ENCODE measurements around the gene RFT1.

The RFT1 gene

DNA sequence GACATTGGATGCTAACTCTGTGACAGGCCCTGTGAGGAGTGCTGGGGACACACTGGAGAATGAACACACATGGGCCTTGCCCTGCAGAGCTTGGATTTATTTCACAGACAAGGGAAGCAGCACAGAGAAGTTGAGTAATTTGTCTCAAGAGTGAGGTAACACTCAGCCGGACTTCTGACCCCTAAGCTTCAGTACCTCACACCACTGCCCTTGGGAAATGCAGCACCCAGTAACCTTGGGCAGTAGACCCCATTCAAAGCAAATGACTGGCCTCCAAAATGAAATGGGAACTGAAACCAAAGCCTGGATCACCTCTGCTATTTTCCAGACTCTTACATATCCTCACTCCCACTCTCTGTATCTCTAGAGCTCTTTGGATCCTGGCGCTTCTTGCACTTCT, 37.3 kb downstream of the RFT1 start:
- no peak for DNase-seq

DNA sequence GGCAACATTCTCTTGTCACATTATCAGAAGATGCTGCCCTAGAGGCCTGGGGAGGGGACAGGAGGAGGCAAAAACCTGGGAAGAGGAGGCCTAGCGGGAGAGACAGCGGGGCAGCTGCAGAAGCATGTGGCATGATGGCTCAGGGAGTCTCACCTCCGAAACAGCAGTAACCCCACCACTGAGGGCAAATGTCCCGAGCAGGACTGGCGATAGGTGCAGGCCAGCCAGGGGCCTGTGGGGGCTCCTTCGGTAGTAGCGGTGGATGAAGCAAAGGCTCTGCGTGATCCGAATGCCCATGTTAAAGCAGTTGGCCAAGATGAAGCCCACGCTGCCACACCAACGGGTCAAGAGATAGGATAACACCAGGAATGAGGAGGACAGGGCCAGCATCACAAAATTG, 38.0 kb downstream of the RFT1 start:
- no peak for DNase-seq

DNA sequence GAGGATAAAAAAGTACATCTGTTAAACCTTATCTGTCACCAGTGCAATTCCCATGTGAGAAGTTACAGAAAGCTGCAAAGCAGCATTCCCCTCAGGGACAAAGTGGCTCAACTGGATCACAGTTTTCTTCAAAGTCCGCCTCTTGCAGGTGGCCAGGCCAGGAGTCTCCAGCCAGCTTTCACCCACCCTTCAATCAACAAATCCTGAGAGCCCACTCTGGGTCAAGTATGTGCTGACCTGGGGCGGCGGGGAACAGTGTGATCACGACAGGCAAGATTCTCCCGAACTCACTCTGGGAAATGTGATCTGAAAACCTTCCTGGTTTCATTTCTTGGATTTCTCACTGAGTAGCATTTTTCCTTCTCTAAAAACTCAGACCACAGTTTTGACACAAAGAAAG, 39.2 kb downstream of the RFT1 start:
- DNase-seq, result no peak

DNA sequence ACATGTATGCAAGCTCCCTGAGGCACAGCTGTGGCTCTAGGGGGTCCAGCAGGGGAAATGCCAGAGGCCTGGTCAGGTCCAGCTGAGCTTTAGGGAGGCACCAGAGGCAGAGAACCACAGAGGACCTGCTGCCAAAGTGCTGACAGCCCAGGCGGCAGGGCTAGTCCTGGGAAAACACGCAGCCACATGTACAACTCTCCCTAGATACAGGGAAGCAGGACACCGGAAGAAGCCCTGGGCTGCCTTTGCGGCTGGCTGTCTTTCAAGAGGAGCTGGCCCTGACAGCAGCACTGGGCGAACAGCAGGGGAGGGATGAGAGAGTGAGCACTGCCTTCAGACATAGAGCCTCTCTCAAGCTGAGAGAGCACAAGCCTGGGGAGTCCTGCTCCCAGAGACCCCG, 40.7 kb downstream of the RFT1 start:
- peak in 7 of 58 donors; percentile 5 to 49 (median 26) for DNase-seq

DNA sequence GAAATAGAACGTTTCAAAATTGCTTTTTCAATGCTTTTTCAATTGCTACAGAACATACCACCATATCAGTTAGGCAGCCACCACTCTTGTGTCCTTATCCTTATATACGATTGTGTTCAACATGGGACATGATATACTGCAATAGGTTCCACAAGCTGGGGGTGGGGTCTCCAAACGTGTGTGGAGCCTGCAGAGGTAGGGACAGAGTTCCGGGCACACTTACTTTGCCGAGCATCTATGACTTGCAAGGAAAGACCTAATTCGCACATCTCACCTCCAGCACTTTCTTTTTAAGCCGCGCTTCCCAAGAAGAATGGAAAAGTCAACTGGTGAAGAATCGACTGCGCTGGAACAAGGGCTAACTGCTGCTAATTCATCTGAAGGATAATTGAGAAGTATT, 44.8 kb downstream of the RFT1 start:
- no peak for DNase-seq

DNA sequence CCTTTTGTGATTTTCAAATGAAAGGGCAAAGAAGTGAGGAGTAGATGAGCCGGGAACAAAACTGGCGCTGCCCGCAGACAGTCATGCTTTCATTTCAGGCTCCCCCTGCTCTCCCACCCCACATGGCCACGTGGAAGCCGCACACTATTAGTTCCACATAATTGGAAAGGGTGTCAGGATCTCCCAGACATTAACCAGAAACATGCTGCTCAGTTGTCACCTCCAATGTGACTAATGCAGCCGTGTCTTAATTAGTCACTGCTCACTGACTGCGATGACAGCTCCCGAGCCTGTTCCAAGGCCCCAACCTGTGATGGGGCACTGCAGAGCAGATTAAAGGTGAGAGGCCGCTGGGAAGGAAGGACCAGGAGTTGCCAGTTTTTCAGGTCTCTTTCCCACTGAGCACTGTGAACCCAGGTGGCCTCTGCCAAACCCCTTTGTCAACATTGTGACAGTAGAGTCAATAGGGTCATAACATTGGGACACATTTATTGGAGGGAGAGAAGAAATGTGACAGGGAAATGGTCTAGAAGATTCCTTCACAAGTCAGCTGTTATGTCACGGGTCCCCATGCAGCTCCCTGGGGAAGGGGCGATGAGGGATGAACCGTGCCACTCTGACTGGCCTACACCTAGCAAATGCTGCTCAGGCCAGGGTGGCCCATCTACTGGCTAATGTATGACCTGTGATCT, 45.8 kb downstream of the RFT1 start:
- peak in 12 of 58 donors; percentile 7 to 44 (median 19) for DNase-seq

DNA sequence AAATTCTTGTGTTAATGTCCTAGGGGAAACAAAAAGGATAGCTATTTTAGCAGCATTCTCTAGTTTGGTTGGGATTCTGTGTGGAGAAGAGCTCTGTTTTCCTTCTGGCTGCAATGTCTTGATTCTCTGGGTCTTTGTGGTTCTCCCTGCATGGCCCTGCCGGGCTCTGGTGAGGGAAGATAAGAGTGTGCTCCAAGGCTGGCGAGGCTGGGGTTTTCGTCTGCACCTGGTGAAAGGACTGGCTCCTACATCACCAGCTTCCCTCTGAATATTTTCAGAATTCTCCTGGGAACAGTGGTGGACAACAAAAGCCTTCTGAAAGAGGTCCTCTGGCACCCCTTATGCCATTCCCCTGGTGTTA, 46.3 kb downstream of the RFT1 start:
- no peak for DNase-seq

DNA sequence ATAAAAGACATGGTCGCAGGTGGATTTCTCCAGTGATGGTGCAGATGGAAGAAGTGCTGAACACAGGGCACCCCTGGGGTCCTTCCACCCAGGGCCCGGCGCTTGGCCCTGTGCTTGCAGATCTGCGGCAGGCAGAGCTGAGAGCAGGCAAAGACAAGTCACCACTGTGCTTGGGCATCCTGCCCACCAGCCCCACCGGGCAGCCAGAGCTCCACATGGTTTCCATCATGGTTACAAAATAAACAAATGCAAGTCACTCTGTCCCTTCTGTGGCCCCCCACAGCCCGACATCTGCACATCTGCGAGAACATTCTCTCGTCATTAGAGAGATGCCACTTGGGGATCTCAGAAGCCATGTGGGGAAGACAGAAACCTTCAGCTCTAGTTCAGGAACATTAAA, 46.7 kb downstream of the RFT1 start:
- DNase-seq, result peak in 13 of 58 donors; percentile 7 to 47 (median 13)

DNA sequence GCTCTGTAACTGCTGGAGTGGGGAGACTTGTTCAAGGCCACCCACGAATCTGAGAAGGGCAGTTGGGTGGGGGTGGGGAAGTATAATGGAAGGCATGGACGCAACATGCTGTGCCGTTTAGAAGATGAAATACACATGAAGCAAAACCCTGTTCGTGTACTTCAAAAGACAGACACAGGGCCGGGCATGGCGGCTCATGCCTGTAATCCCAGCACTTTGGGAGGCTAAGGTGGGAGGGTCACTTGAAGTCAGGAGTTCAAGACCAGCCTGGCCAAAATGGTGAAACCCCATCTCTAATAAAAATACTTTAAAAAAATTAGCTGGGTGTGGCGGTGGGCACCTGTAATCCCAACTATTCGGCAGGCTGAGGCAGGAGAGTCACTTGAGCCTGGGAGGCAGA, 47.5 kb downstream of the RFT1 start:
- no peak for DNase-seq

DNA sequence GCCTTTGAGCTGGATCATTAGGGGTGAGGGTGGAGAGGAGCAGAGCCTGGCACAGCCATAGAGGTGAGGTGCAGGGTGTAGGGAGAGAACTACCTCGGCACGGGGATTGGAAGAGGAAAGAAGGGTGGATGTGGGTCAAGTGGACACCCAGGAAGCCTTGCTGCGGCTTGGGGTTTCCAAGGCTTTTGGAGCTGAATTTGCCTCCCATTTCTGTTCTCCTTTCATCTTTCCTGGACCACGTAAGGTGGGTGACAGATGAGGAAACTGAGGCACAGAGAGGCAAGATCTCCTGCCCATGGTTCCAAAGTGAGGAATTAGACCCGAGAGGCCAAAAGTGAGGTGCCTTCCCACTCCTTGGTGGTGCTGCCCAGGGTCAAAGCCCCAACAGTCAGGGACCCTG, 48.9 kb downstream of the RFT1 start:
- DNase-seq, result no peak

DNA sequence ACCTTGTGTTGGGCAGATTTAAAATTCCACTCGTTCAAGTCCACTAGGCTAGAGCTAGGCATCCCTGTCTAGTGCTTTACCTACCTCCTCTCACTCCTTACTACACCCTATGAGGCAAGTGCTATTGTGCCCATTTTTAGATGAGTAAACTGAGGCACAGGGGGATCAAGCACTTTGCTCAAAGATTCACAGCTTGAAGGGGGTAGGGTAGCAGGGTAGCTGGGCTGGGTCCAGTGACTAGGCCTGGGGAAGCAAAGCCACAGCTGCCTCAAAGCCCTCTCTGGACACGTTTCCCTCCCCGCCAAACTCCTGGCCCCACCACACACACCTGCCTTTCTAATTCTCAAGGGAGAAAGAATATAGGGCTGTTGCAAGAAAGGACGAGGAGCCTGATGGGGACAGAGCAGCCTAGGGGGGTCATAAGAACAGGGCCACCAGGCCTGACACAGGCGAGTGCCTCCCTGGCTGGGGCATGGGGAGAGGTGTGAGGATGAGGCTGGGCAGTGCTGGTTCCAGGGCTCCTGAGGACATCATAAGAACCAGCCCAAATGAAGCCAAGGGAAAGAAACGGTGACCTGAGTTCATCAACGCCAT, 49.5 kb downstream of the RFT1 start:
- DNase-seq, result no peak

DNA sequence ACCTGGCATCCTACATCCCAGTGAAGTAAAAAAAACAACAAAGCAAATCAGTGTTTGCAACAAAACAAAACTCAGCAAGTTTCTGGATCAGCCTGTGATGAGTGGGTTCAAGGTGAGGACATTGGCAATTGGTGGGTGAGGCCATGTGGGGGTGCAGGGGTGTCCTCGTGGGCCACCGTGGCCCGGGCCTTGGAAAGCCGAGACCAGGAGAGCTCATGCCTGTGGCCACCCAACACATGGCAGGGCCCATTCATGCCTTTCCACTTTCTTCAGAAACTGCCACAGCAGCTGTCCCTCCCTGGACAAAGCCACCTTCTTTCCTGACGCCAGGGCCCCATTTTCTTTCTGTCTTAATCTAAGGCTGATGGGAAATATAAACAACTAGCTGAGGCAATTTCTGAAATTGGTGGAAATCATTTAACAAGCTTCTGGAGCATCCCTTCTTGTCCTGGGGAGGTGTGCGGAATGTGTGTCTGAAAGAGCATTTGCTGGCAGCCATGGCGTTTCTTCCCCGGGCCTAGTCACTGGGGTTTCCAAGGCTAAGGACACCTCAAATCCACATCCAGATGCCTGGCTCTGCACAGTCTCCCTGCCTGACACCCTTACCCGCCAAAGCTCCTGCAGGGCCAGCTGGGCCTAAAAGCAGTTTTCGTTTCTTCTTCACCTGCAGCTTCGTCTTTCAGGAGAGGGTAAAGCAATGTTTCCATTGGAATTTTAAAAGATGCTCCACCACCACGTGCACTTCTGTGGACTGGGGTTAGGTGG, 50.3 kb downstream of the RFT1 start:
- DNase-seq, result no peak

DNA sequence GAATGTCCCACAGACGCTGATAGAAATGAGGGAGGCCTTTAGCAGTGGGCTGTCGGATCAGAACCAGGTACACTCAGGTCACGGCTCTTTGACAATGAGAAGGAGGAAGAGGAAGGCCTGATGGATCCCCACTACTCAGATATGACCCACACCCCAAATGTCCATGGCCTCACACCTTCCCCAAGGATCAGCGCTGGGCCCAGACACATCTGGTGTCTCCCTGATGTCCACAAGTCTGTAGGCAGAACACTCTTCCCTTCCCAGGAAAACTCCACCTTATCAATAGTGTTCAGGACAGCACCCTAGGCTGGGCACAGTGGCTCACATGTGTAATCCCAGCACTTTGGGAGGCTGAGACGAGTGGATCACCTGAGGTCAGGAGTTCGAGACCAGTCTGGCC, 51.1 kb downstream of the RFT1 start:
- no peak for DNase-seq

DNA sequence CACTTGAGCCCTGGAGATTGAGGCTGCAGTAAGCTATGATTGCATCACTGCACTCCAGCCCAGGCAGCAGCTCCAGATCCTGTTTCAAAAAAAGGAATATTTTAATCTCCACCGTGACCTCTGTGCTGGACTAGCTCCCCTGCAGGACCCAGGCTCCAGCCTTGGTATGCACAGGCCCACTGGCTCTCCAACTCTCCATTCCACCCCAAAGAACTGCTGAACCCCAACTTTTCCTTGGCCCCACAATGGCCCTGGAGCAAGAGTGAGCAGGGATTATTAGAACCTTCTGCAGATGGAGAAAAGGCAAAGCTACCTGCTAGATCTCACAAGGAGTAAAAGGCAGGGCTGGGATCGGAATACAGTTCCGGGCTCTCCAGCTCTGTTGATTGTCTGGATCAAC, 51.6 kb downstream of the RFT1 start:
- no peak for DNase-seq

DNA sequence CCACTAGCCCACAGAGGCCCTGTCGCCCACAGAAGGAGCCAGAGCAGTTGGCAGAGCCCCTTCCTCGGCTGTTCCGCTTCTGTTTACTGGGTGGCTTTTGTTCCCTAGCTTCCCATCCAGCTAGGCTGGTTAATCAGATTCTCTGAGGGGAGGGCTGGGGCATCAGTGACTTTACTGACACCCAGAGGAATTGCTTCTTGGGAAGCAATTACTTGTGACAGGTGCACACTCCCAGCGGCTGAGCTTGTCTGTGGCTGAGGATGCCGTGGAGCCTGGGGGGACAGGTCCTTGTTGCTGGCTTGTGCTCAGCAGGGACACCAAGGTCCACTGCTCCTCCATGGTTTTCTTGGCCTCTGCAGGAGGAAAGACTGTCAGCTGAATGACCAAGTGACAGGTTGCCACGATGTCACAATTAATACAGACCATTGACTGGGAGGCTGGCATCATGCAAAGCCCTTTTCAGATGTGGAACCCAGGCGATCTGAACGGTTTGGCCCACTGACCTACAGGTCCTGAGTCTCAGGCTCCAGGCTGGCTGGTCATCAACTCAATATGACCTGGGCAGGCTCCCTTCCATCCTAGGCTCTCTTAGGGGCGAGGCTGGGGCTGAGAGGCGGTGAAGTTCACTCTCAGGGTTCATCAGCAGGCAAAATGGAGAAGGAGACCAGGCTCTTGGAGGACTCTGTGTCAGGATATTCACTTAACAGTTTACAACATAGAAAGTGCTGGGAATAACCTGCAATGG, 52.6 kb downstream of the RFT1 start:
- no peak for DNase-seq

DNA sequence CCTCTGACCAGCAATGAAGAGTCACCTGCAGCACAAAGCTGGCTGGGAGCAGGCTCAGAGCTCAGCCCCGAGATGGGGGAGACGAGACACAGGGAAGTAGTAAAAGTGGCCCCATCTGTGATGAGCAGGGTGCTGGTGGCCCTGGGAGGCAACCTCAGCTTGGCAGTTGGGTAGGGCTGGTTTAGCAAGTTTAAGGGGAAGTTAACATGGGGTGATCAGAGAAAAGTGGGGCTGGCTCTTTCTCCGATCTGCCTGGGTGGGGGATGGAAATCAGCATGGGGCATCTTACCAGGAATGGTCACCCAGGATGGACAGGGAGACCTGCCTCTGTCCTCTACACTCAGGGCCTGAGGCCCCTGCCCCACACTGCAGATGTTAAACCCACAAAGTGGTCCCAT, 54.5 kb downstream of the RFT1 start:
- DNase-seq, result no peak

DNA sequence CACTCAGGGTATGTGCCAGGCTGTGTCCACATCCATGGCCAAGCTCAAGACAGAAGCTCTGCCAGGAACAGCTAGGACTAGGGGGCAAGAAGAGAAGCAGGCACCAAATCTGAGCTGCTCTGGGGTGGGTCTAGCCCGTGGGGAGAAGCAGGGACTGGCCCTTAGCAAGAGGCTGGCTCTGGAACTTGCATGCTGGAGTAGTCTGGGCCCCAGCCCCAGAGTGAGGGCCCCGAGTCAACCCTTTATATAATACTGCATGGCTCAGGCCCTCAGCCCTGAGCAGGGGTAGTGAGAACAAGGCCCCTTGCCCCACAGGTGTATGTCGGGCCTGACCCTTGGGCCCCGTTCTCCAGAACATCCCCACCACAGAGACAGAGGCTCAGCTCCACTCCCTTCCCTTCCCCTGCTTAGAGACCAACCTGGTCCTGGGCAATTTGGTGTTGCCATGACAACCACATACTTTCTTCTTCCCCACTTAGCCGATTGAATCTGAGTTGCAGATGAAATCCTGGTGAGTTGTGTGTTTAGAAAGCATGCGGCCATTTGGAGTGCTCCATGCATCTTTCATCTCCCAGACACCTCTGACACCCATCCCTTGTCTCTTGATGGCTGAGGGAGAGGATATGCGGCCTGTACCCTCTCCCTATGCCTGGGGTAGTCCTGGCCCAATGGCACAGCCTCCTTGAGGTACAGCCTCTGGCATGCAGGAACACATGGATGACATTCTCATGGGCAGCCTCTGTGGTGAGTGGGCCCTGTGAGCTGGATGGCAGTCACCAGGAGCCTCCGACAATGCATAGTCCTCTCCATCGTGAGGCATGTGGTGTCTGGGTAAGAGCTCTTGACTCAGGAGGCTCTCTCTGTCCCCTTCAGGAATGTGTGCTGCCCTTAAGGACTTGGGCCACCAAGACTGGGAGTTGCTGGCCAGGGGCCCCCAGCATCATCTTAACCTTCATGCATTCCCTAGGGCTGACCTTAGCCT, 55.2 kb downstream of the RFT1 start:
- DNase-seq, result no peak

DNA sequence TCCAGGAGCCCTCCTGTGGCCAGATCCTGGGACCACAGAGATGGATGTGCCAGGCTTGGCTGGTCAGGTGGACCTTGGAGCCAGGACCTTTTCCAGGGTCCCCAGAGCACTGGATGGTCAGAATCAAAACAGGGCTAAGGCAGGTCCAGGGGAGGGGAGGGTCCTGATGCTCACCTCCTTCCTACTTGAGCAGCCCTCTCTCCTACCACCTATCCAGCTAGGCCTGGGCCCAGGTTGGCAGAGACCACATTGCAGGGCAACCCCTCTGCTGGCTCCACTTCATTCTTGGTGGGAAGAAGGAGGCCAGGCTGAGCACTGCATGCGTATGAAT, 55.9 kb downstream of the RFT1 start:
- DNase-seq, result no peak

DNA sequence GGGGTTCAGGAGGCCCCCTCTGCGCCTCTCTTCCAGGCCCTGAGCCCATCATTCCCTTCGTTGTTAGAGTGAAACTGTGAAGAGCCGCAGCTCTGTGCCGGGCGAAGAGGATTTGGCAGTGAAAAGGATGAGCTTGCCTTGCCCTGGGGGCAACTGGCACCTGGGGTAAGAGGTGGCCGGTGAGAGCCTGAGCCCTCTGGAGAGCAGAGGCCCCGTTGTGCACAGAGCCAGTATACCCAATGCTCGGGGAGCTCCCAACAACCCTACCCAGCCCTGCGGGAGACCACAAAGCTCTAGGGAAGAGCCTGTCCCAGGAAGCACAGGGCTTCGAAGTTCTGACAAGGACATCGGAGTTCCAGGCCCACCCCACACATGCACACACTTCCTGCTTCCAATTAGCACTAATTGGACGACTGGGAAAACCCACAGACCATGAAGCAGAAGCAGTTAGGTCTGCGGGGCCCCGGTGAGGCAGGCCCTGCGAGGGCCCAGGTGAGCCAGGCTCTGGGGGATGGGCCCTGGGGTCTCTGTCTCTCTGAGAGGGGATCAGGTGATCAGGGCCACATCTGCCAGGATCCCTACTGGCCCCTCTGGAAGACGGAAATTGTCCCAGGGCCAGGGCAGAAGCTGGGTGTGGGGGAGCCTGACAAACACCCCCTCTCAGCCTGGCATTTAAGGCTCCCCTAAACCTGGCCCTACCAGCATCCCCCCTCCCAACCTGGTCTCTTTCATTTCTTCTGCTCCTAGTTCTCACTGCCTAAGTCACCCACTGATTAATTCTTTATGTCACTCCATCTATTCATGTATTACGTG, 56.5 kb downstream of the RFT1 start:
- DNase-seq, result no peak

All from anterior cingulate cortex (tissue), 58 donors.